ENCODE results near the gene TMEM37.

- TF ChIP-seq CTCF (IDR thresholded peaks at IDR 0.05; ENCODE audit: poor library complexity) (no peak), EZH2 (IDR thresholded peaks at IDR 0.05; ENCODE audit: borderline replicate concordance) (no peak), EZH2phosphoT487 (IDR thresholded peaks at IDR 0.05; ENCODE audit: low read depth, severe bottlenecking, unreplicated experiment) (no peak)
Observed at GRCh38 chr2:119474371-119475224, 42.9 kb downstream of the TMEM37 start.
